Daoy (cell line): ENCODE measurements around the gene NOX5. TPM values are rescaled to one million over a fixed set of nuclear protein-coding genes. Genes with fewer than 3 reads are reported as not detected.
A peak's percentile ranks its signal among the peaks of the same experiment; 100 is the strongest.

ENCODE experiments used
- DNase-seq: peaks from one replicate; pipeline ENCODE4 v3.0.0-alpha.2; 2015; ENCODE audit warnings: low read depth
- total RNA-seq: library from RNA; depleted of rRNA; stranded (reverse); fragments of >200 nt; shearing (Covaris generic); gene quantifications from 2 replicates; pipeline ENCODE4 v1.2.3, GENCODE V29; 2014

Gene NOX5
- total RNA-seq, 1 experiment from 2014 or later, result not detected

DNA sequence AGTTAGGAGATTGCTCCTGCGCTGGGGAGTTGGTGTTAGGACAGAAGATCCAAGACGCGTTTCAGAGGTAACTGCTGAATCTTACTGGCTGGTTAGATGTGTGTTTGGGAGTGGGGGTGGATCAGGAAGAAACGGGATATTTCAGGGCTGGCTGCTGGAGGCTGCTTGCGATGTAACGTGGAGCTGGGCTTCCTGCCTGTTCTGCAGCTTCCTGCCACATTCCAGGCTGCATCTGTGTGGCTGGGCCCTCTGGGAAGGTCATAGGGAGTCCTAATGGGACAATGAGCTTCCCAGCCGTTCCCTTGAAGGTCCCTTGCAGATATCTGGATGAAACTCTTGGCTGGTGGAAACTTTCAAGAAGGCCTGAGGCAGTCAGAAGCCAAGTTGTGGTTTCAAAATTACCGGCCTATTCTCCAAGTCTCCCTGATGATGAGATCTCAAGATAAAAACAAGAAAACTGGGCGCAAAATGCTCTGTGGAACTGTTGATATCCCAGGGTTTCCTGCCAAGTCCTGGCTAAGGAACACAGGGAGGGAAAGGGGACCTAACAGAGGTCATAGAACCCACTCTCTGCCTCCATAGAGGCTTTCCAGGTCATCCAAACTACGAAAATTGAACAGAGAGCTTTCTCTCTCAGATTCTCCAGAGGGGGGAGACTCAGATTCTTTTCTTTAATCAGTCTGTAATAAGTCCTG is 67.0 kb downstream of the NOX5 start:
- DNase-seq, result peak; percentile 23

DNA sequence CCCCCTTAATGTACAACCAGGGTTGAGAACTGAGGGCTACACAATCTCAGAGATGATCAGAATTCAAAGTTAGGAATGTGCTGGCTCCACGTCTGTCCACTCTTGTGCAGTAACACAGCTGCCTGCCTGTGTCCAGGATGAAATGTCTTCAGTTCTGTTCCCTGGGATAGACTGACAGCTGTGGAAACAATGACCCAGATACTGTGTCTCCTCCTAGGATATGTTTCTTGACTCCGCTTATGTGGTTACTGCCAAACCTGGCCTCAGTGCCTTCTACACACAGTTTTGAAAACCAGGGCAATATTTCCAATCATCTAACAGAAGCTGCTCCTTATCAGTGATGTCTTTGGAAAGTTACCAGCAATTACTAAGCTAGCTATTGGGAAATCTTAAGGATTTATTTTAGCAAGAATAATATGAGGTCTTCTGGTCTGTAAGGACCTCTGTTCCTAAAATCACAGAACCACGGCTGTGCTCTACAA is 67.6 kb downstream of the NOX5 start:
- DNase-seq, result no peak

DNA sequence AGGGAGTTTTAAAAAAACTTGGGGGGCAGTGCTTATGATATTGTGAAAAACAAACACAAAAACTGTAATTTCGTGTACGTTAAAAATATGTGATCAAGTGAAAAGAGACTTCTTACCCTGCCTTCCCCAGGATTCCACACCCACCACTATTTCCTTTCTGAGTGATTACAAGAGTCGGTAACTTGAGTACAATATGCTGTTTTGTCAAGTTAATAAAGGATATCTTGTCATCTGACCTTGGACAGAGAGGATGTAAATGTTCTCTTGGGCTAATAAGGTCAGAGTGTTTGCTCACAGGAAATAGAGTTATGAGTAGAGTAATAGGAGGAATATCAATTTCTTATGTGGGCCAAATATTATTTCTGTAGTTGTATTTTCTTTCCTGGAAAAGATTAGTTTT is 68.1 kb downstream of the NOX5 start:
- no peak for DNase-seq

DNA sequence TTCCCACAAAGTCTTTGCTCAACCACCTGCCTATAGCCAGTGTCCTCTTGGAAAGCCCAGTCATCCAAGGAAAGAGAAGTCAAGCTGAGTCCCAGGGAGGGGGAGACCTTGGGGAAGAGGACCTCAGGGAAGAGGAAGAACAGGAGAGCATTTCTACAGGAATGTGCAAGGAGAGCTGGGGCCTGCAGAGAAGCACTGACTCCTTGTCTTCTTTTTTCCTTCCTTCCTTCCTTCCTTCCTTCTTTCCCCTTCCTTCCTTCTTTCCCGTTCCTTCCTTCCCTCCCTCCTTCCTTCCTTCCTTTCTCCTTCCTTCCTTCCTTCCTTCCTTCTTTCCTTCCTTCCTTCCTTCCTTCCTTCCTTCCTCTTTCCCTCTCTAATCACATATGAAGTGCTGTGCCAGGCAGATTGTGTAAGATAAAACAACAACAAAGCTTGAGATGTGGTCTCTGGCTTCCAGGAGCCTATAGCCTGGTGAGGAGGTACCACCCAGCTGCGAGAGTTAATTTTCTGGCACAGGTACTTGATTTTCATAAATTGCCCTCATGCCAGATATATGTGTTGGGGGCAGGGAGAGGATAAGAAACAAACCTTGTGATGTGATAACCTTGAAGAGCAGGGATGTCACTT is 70.0 kb downstream of the NOX5 start:
- no peak for DNase-seq

DNA sequence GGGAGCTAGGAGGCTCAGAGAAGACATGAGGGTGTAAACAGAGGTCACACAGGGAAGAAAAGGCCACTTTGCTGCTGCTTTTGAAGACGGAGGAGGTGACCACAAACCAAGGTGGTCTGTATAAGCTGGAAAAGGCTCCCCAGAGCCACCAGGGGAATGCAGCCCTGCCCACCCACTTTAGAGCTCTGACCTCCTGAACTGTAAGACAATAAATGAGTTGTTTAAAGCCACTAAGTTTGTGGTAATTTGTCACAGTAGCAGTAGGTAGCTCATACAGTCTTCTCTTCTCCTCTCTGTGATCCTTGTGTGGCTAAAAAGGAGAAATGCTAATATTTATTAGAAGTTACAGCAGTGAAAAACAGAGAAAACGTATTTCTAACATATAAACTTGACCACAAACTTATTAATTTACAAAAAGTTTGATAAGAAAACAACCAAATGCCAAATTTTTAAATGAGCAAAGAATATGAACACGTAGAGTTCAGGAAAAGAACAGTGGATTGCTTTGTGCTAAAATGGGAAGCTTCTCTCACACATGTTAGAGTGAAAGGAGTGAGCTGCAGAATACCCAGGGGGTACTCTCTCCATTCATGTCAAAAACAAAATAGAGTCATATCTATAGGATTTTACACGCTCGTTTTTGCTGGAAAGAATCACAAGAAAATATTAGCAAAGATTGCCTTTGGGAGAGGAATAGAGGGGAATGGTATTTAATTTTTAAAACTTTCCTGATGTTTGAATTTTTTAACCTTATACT is 71.0 kb downstream of the NOX5 start:
- DNase-seq, result no peak

DNA sequence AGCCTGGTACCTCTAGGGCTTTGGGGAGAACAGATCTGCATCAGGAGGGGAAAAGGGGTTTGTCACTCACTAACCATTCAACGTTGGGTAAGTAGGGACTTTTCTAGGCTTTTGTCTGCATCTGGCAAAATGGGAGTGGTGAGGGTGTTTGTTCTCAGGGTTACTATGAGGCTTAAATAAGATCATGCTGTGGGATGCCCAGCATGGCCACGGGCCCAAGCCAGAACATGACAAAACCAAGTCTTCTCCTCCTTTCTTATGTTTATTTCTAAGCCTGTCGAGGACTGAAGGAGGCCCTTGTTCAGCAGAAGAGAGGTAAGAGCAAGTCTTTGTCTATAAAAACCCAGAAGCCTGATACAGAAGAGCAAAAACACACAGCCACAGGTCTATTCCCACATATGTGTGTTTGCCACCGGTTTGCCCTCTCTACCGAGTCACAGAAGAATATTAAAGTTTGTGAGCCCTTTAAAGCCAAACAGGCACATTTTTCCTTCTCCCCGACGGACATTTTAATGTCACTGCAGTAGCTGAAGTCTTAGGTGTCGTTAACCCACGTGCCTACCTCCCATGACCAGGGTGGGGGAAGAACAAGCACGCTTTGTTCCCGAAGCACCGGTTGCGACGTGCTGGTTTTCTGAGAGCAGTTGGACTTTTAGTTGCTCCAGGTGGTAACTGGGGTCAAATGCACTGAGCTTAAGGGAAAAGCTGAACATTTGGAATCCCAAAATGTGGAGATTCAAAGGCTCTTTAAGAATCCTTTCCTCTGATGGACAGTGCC is 72.1 kb downstream of the NOX5 start:
- no peak for DNase-seq

DNA sequence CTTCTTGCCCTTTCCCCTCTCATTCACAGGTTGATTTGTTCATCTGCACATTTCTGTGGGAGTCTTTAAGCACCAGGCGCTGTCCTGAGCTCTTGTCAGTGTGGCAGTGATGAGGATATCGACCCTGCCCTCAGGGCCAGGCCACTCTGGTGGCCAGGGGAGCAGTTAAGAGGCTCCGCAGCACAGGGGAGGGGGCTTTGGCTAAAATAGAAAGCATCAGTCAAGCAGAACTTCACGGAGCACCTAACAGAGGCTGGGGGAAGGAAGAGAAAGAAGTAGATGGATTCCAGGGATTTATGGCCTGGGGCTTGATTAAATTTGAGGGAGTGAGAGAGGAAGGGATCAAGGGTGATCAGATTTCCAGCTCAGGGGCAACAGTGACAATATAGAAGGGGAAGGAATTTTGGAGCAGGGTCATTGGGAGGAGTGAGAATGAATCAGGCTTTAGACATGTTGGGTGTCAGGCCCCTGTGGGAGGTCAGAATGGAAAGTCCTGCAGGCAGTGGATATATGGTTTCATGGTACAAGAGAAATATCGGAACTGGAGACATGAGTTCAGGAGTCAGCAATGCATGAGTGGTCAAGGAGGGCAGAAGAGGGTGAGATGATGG is 73.0 kb downstream of the NOX5 start:
- DNase-seq, result no peak

DNA sequence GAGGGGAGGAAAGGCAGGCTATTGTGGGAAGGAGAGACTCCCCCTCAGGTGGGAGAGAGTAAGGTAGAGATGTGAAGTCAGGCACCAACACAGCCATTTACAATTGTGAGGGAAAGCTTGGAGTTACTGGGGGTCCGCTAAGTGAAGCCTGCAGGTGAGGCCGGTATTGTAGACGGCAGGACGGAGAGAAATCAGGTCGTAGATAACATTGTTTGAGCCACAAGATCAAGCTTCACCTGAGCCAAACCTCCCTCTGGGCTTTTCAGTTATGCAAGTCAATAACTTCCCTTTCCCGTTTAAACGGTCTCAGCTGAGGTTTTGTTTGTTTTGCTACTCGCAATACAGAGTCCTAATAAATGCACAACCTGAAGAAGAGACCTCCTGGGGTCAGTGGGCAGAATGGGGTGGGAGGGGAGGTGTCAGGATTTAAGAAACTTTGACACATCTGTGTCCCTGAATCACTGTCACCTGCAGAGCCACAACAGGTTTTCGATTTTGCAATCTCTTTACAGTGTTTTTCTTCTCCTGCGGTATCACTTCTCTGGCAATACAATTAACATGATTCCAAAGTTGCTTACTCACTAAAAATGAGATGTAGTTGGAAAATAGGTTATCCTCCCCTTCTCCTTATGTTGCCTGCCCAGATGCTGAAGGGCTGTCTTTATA is 73.9 kb downstream of the NOX5 start:
- DNase-seq, result no peak

DNA sequence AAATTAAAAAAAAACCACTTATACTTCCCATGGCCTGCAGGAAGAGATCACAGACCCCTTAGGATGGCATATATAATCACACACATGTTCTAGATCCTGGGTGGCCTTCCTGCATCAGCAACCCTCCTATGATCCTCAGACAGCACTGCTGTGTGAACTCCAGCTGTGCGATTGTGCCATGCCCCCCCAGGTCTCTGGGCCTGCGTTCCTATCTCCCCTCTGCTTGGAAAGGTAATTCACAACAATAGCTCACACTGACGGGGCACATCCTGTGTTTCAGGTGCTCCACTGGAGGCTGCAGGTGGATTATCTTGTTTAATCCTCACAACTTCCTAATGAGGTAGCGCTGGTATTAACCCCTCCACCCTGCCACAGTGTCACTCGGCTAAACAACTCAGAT is 74.8 kb downstream of the NOX5 start:
- no peak for DNase-seq

DNA sequence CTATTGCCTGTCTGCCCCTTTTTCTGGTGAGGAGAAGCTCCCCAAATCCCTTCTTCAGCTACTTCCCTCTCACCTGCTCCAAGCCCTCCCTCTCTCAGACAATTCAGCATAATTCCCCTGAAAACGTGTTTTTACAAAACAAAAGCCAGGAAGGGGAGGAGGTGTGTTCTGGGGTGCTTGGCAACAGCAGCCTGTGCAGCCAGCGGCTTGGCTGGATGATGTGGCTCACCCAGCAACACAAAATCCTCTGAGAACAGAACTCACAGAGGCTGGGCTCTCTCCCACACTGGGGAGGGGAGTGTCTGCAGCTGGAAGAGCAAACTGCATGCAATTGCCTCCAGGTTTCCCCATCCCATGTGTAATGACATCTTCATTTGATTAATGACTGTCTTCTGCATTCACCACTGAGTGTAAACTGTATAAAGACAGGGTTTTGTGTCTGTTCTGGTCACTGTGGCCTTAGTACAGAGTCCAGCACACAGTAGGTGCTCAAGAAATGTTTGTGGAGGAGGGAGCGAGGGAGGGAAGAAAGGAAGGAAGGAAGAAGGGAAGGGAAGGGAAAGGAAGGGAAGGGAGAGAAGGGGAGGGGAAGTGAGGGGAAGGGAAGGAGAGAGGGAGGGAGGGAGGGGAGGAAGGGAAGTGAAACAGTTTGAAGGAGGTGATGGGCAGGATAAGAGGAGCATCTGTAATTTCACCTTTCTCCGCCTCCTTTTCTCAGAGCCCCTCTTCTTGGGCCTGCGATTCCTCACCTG is 75.9 kb downstream of the NOX5 start:
- no peak for DNase-seq

DNA sequence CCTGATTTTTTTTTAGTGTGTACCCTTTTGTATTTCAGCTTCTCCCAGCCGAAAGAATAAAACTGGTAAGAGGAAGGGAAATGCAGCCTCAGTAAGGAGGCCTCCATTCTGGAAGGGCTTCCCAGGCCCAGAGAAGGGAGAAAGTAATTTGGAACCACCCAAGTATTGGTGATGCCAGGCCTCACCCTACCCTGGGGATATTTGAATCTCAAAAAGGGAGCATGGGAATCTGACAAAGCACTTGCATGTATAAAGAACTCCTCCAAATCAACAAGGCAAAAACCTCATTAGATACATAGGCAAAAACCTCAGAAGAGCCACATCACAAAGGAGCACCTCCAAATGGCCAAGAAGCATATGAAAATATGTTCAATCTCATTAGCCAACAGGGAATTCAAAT is 77.2 kb downstream of the NOX5 start:
- no peak for DNase-seq

DNA sequence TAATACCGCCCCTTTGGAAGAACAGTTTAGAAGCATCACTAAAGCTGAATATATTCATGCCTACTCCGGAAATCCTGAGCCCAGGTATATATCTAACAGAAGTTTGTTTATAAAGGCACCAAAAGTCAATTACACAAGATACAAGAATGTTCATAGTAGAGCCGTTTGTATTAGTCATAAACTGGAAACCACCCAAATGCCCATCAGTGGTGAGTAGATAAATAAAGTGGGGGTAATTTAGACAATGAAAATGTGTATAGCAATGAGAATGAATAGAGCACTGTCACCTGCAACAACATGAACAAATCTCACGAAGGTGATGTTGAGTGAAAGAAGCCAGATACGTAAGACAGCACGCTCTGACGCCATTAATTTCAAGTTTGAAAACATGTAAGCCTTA is 77.7 kb downstream of the NOX5 start:
- peak; percentile 68 for DNase-seq

DNA sequence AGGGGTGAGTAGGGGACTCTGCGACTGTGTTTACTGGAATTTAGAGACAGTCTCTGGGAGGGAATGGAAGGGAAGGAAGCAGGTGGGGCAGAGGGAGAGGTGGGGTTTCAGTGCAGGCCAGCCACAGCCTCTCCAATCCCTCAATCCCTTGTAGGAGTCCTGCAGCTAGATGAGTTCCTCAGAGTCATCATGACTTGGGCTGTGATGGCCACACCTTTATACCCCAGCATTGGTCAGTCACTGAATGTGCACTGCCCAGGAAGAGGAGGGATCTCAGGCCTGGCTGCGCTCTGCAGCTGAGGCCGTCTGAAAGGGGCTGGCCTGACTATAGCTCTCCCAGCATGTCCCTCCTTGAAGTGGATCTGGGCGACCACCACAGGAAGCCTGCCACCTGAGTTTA is 78.6 kb downstream of the NOX5 start:
- DNase-seq, result peak; percentile 42

DNA sequence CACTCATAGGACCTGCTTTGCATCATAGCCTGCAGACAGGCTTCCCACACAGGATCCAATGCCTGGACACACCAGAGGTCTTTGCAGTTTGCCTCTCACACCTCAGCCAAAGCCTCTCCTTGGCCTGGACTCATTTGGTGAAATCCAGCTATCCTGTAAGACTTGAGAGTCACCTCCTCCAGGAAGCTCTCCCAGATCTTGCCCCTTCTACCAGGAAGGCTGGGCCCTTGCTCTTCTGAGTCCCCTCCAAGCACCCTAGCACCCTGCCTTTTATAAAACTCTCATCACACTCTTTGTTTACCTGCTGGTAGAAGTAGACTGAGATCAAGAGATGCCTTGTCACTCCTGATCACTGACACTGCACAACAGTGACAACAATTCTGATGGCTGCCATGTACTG is 79.1 kb downstream of the NOX5 start:
- DNase-seq, result no peak

DNA sequence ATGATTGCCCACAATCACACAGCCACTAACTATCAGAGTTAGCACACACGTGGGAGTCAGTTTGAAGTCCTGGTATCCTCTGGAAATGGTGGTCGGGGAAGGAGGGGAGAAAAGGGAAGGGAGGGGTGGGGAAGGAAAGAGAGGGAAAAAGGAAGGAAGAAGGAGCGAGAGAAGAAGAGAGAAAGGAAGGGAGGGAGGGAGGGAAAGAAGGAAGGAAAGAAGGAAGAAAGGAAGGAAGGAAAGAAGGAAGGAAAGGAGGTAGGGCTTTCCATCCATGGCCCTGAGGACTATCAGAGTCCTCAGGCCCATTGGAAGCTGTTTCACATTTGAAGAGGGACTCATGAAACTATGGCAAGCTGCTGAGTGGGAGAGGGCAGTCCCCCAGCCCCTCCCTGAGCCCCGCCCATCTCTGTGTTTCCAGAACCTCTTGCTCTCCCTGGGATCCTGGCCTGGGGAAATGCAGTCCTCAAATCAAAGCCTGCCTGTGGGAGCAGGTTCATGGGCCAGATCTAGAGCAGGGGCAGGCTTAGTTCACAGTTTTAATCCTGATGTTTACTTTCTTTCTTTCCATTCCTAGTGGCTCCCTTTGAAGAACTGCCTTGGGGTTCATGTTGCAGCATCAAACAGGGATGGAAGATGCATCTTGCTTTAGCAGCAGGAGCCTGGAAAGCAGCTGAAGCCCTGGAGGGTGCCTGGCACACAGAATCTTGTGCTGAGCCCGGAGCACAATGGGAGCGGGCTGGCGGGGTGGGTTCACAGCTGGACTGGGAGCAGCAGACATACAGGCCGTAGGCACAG is 79.8 kb downstream of the NOX5 start:
- no peak for DNase-seq

DNA sequence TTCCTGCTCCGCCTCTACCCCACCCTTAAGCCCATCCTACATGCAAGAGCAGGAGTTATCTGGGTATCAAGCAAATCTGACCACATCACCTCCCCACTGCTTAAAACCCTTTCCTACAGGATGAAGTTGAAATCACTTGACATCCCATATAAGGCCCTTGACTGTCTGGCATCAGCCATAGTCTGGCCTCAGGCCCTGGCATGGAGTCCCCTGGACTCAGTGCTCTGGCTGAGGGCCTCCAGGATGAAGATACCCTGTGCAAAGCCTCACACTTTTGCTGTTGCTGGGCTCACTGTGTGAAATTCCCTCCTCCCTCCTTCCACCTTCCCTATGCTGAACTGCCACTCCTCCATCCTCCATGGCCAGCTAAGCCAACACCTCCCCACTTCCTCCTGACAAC is 80.8 kb downstream of the NOX5 start:
- no peak for DNase-seq

DNA sequence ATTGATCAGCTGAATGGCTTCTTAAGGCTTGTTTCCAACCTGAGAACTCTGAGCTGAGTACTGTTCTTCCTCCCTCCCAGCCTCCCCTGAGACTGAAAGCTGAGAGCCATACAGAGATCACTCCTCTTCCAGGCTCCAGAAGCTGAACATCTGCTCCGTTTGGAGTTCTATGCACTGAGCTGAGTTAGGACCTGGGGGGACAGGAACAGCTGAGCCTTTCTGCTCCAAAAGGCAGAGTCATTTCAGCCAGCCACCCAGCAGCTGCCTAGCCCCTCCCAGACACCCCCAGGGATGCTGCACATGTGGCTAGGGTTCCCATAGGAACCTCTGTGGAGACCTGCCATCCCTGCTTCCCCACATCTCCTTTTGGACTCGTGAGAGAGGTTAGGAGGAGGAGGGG is 81.7 kb downstream of the NOX5 start:
- DNase-seq, result no peak

DNA sequence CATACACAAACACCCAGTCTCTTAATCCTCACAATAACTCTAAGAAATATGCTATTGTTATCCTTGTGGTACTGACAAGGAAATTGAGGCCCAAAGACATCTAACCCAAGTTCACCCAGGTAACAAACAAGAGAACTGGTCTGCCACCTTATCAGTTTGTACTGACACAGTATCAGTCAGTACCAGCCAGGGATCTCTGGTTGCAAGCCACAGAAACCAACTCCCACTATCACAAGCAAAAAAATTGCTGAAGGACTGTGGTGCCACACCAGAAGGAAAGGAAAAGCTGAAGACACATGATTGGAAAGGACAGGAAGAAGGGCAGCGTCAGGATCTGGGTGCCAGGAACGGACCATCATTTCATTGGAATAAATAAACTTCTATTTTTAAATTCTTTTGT is 82.1 kb downstream of the NOX5 start:
- DNase-seq, result no peak

DNA sequence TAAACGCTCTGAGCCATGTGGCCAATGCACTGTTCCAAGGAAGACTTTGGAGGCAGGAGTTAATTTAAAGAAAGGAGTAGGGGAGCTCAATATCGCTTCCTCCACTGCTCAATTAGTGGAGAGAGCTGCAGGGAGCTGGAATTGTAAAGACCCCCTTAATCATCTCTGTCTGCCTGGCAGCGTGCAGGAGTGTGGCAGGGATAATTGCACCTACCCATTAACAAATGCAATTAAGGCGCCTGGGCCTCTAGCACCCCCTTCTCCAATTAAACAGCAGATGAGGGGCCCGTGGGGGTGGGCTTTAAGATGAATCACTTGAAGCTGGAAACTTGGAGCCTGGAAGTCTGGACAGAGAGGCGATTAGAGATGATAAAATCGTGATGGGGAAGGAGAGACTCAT is 84.3 kb downstream of the NOX5 start:
- DNase-seq, result no peak

DNA sequence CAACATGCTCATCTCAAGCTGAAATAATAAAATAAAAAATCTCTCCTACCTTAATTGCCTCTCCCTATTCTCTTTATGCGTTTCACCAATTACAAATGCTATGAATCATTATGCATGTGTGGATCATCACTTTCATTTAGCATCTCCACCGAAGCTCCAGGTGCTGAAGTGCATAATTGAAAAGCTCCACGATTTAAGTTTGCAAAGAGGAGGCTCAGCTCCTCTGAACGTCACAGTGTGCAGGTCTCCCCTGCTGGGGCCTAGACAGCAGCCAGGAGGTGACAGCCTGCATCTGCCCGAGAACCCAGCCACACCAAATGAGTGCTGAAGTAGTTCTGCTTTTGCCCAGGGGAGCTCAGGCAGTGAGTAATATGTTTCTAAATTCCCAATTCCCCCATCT is 85.4 kb downstream of the NOX5 start:
- DNase-seq, result no peak
